ENCODE measurements around the gene PDP2.
"Not testable (repeated sequence)": the region's sequence is repeated elsewhere in the genome, so short reads cannot be mapped to it uniquely, and the experiment has no call there.

PDP2 gene

DNA sequence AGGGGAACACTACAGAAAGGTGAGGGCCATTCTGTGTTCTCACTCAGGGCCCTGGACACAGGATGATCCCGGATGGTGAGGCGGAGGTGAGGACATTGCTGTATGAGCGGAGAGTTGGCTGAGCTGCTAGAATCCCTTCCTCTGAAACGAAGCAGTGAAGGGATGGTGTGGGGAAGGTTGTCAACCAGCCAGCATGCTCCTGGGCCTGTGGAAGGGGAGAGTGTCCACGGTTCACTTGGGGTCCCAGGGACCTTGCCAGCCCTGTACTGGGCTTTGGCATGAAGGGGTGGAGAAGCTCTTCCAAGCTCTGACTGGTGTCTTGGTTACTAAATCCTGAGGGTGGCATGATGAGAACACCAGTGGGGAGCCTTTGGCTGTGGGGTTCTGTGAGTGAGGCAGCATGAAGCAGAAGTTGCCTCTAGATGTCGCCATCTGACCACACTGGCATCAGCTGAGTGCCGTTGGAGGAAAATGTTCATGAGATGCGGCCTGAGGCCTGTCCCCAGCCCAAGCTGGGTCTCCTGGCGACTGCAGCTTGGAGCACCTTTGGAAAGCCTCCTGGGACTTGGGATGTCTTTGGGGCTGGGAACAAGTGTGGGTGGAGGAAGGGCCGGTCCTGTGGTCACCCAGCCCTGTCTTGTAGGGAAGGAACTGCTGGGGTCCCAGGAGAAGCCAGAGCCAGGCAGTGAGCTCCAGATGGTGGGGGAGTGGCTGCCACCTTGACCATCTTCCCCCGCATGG is 14.8 kb downstream of the PDP2 start:
- Histone ChIP-seq H3K36me3 (ENCODE audit: control insufficient read depth, insufficient read depth, low read length) (no peaks in the 10 kb centered on the region), H3K4me3 (ENCODE audit: low read length) (no peak overlapping the region), H3K4me1 (ENCODE audit: control insufficient read depth, insufficient read depth, low read length) (peaks cover 10% of the 10 kb centered on the region), H3K27me3 (ENCODE audit: control insufficient read depth, insufficient read depth, low read length) (no peaks in the 10 kb centered on the region), H3K27ac (ENCODE audit: low read depth, low read length) (no peak overlapping the region), H3K9ac (ENCODE audit: low read length) (no peak overlapping the region)

DNA sequence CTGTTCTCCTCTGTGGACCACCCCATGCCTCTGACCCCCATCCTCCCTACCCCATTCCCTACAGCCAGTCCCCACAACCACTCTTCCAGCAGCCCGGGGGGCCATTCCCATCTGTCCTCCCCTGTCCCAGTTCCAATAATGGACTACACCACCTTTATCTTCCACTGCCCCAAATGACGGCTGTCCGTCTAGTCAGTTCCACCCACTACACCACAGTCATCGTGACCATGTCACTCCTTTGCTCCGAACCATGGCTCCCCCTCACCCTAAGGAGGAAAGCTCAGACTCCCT is 15.3 kb downstream of the PDP2 start:
- Histone ChIP-seq H3K27me3 (ENCODE audit: control insufficient read depth, insufficient read depth, low read length) (no peaks in the 10 kb centered on the region), H3K9ac (ENCODE audit: low read length) (no peak overlapping the region), H3K27ac (ENCODE audit: low read depth, low read length) (no peak overlapping the region), H3K4me1 (ENCODE audit: control insufficient read depth, insufficient read depth, low read length) (peaks cover 14% of the 10 kb centered on the region), H3K4me3 (ENCODE audit: low read length) (no peak overlapping the region), H3K36me3 (ENCODE audit: control insufficient read depth, insufficient read depth, low read length) (no peaks in the 10 kb centered on the region)

DNA sequence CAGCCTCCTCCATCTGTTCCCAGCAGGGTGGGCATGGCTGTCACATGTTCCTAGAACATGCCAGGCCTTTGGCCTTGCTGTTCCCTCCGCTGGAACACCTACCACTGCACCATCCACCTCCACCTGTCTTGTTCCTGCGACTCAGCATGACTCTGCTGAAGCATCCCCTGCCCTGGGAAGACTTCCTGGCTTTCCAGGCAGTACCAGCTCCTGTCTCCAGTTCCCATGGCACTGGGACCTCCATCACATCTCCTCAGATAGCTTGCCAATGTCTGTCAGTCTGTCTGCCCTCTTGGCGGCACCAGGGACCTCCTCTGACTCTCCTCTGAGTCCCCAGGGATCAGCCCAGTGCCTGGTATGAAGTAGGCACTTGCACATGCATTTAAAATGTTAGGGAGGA is 15.7 kb downstream of the PDP2 start:
- Histone ChIP-seq H3K36me3 (ENCODE audit: control insufficient read depth, insufficient read depth, low read length) (no peaks in the 10 kb centered on the region), H3K27me3 (ENCODE audit: control insufficient read depth, insufficient read depth, low read length) (no peaks in the 10 kb centered on the region), H3K27ac (ENCODE audit: low read depth, low read length) (no peak overlapping the region), H3K4me1 (ENCODE audit: control insufficient read depth, insufficient read depth, low read length) (peaks cover 18% of the 10 kb centered on the region), H3K9ac (ENCODE audit: low read length) (no peak overlapping the region), H3K4me3 (ENCODE audit: low read length) (no peak overlapping the region)

DNA sequence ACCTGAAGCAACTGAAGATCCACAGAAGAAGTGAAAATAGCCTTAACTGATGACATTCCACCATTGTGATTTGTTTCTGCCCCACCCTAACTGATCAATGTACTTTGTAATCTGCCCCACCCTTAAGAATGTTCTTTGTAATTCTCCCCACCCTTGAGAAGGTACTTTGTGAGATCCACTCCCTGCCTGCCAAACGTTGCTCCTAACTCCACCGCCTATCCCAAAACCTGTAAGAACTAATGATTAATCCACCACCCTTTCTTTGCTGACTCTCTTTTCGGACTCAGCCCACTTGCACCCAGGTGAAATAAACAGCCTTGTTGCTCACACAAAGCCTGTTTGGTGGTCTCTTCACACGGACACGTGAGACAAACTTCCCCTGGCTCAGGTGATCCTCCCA is 16.4 kb downstream of the PDP2 start:
- peaks cover 23% of the 10 kb centered on the region for H3K4me1 ChIP-seq (ENCODE audit: control insufficient read depth, insufficient read depth, low read length)
- H3K27ac ChIP-seq (ENCODE audit: low read depth, low read length); H3K9ac ChIP-seq (ENCODE audit: low read length); H3K4me3 ChIP-seq (ENCODE audit: low read length); H3K27me3 ChIP-seq (ENCODE audit: control insufficient read depth, insufficient read depth, low read length); H3K36me3 ChIP-seq (ENCODE audit: control insufficient read depth, insufficient read depth, low read length): not testable (repeated sequence)

DNA sequence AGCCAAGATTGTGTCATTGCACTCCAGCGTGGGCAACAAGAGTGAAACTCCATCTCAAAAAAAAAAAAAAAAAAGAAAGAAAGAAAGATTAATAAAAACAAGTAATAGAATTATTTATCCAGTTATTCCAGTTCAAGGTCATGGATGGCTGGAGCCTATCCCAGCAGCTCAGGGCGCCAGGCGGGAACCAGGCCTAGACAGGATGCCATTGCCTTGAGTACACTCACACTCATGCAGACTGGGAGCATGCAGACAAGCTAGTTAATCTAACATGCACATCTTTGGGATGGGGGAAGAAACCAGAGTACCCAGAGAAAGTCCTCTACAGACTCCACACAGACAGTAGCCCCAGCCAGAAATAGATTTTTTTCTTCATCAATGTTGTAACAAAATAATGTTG is 17.9 kb downstream of the PDP2 start:
- Histone ChIP-seq H3K36me3 (ENCODE audit: control insufficient read depth, insufficient read depth, low read length) (no peaks in the 10 kb centered on the region), H3K27ac (ENCODE audit: low read depth, low read length) (peak overlapping the region; percentile 94), H3K9ac (ENCODE audit: low read length) (no peak overlapping the region), H3K4me3 (ENCODE audit: low read length) (no peak overlapping the region), H3K27me3 (ENCODE audit: control insufficient read depth, insufficient read depth, low read length) (no peaks in the 10 kb centered on the region), H3K4me1 (ENCODE audit: control insufficient read depth, insufficient read depth, low read length) (peaks cover 30% of the 10 kb centered on the region)

DNA sequence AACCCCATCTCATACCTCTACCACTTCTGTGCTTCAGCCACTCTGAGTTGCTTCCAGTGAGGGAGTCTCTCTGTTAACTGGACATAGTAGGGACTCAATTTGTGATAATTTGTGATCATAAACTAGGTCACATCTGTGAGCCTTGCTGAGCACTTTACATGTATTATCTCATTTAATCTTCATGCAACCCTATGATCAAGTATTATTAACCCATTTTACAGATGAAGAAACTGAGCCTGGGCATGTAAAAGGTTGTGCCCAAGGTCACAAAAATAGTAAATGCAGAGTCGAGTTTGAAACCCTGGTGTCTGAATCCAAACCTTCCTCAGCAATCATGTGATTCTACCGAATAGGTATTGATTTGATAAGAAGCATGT is 18.6 kb downstream of the PDP2 start:
- H3K9ac ChIP-seq (ENCODE audit: low read length): no peak overlapping the region
- H3K4me1 ChIP-seq (ENCODE audit: control insufficient read depth, insufficient read depth, low read length): peaks cover 37% of the 10 kb centered on the region
- H3K4me3 ChIP-seq (ENCODE audit: low read length): no peak overlapping the region
- no peaks in the 10 kb centered on the region for H3K36me3 ChIP-seq (ENCODE audit: control insufficient read depth, insufficient read depth, low read length)
- H3K27me3 ChIP-seq (ENCODE audit: control insufficient read depth, insufficient read depth, low read length): no peaks in the 10 kb centered on the region
- peak overlapping the region; percentile 94 for H3K27ac ChIP-seq (ENCODE audit: low read depth, low read length)

DNA sequence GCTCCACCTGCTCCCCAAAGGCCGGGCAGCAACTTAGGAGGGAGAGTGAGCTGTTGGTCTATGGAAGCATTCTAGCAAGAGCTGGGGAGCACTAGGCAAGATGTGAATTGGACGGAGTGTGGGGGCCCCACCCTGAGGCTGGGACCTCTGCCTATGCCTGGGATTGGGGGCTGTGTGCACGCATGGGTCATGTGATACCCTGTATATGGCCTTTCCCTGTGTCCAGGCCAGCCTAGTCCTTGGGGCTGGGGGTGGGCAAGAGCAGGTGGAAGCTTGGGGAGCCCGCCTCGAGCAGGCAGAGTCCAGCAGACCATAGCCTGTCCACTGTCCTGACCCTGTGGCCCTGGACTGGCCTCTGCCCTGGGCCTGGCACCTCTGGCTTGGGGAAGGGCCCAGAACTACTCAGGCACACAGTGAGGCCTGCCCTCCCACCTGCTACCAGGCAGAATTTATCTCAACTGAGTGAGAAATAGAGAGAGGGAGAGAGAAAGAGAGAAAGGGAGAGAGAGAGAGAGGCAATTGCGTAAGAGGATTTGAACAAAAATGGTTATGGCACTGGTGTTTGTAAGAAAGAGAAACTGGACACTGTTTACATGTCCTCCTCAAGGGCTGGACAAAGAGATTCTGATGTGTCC is 19.1 kb downstream of the PDP2 start:
- Histone ChIP-seq H3K27ac (ENCODE audit: low read depth, low read length) (peak overlapping the region; percentile 94), H3K4me1 (ENCODE audit: control insufficient read depth, insufficient read depth, low read length) (peaks cover 42% of the 10 kb centered on the region), H3K9ac (ENCODE audit: low read length) (peak overlapping the region; percentile 14), H3K27me3 (ENCODE audit: control insufficient read depth, insufficient read depth, low read length) (no peaks in the 10 kb centered on the region), H3K4me3 (ENCODE audit: low read length) (no peak overlapping the region), H3K36me3 (ENCODE audit: control insufficient read depth, insufficient read depth, low read length) (no peaks in the 10 kb centered on the region)

DNA sequence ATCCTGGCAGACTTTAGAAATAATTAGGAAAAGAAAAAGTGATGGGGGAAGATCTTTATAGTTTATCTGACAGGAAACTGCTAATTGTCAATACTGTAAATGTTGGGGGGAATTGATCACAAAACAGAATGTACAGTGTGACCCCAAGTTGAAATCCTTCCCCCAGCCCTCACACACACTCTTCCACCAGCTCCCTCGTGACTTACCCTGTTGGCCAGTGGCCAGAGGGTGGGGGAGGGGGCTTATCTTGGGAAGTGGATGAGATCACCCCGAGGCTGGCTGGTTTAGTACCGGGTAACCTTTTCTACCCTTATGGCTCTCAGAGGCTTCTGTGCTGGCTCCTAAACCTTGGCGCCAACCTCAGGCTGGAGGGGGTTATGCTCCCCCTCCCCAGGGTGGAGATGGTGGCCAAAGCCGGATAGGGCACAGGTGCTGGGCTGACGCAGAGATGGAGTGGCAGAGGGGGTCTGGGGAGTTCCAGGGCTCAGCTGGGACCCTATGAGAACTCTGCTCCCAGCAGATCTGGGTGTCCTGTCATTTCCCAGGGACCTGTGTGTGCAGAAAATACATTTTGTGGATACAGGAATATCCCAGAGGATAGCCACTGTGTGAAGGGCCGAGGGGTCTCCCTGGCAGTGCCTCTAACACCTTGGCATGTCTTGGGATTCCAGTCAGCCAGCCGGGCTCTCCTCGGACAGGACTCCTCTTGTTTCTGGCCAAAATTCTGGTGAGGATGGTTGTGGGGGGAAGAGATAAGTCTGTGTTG is 19.8 kb downstream of the PDP2 start:
- H3K27me3 ChIP-seq (ENCODE audit: control insufficient read depth, insufficient read depth, low read length): no peaks in the 10 kb centered on the region
- no peak overlapping the region for H3K9ac ChIP-seq (ENCODE audit: low read length)
- H3K4me3 ChIP-seq (ENCODE audit: low read length): peak overlapping the region; percentile 3
- H3K36me3 ChIP-seq (ENCODE audit: control insufficient read depth, insufficient read depth, low read length): no peaks in the 10 kb centered on the region
- H3K4me1 ChIP-seq (ENCODE audit: control insufficient read depth, insufficient read depth, low read length): peaks cover 47% of the 10 kb centered on the region
- peak overlapping the region; percentile 94 for H3K27ac ChIP-seq (ENCODE audit: low read depth, low read length)

DNA sequence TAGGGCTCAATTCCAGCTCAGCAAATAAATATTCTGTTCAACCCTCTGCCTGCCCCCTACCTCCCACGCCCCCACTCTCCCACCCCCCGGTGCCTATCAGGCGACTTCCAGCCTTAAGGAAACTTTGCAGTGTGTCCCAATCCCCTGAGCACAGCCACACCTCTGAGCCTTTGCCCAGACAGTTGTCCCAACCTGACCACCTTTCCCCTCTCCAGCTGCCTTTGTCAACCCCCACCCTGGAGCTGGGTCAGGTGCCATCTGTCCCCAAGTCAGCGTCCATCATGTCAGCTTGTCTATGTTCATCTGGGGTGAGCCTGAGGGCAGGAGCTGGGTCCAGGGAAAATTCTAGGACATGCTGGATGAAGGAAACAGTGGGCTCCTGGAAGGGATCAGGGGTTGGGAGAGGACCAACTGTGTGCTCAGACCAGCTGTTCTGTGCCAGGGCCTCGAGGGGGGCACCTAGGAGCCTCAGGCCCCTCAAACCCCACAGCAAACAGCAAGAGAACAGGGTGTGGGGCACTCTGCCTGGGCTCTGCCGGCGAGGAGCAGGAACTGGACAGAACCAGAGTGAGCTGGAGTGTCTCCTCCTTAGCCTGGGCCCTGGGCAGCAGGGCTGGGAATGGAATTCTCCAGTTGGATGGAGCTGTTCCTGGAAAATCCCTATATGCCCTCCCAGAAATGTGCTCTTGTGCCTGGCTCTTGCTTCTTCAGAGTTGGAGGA is 20.6 kb downstream of the PDP2 start:
- H3K36me3 ChIP-seq (ENCODE audit: control insufficient read depth, insufficient read depth, low read length): no peaks in the 10 kb centered on the region
- H3K4me3 ChIP-seq (ENCODE audit: low read length): no peak overlapping the region
- H3K9ac ChIP-seq (ENCODE audit: low read length): no peak overlapping the region
- H3K4me1 ChIP-seq (ENCODE audit: control insufficient read depth, insufficient read depth, low read length): peaks cover 55% of the 10 kb centered on the region
- H3K27ac ChIP-seq (ENCODE audit: low read depth, low read length): peak overlapping the region; percentile 94
- H3K27me3 ChIP-seq (ENCODE audit: control insufficient read depth, insufficient read depth, low read length): no peaks in the 10 kb centered on the region

DNA sequence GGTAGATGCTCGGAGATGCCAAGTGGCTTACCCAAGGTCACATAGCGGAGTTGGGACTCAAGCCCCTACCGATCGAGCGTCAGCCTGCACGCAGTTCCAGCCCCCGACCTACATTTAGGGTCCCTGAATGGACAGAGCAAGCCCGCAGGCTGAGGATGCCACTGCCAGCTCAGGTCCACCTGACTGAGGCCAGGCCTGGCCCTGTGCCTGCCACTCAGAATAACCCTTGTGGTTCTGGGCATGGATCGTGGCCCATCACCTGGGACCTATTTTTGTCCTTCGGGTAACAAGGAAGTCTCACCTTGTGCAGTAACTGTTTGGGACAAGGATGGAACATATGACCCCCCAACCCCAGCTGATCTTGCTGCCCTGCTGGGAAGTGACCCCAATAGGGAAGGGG is 21.3 kb downstream of the PDP2 start:
- H3K27me3 ChIP-seq (ENCODE audit: control insufficient read depth, insufficient read depth, low read length): no peaks in the 10 kb centered on the region
- no peak overlapping the region for H3K9ac ChIP-seq (ENCODE audit: low read length)
- H3K4me1 ChIP-seq (ENCODE audit: control insufficient read depth, insufficient read depth, low read length): peaks cover 55% of the 10 kb centered on the region
- H3K27ac ChIP-seq (ENCODE audit: low read depth, low read length): peak overlapping the region; percentile 94
- no peak overlapping the region for H3K4me3 ChIP-seq (ENCODE audit: low read length)
- H3K36me3 ChIP-seq (ENCODE audit: control insufficient read depth, insufficient read depth, low read length): no peaks in the 10 kb centered on the region

DNA sequence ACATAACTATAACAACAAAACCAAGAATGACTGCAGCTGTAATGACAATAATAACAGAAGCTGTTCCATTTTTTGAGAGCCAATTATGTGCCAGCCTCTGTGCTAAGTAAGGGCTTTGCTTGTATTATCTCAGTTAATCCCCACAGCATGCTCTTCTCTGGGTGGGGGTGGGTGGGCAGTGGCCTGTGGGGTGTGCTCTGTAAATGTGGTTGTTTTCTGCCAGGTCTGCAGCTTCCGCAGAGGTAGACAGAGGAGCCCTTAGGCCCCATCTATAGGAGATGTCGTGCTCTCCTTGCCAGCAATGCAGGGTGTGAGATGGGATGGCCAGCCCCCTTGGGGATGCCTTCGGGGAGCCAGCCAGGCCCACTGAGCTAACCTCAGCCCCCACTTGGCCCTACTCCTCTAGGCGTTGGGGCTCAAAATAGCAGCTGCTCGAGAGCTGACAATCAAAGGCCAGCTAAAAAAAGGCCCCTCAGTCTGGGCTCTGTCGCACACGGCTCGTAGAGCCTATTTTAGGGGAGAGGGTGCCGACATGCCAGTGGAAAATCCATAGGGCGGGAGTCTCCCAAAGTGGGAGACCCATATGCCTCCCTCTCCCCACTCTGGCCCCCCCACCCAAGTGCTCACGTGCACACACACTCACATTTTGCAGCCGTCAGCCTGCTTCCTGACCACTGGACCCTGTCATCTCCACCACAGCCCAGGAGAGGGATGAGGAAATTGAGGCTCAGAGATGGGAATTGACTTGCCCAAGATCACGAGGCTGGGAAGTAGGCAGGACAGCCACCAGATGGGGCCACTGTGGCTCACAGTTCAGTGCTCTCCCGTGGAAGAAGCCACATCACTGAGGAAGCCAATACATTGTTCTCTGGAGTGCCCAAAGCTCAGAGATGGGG is 22.6 kb downstream of the PDP2 start:
- no peak overlapping the region for H3K9ac ChIP-seq (ENCODE audit: low read length)
- H3K4me1 ChIP-seq (ENCODE audit: control insufficient read depth, insufficient read depth, low read length): peaks cover 55% of the 10 kb centered on the region
- H3K27ac ChIP-seq (ENCODE audit: low read depth, low read length): peak overlapping the region; percentile 94
- no peaks in the 10 kb centered on the region for H3K36me3 ChIP-seq (ENCODE audit: control insufficient read depth, insufficient read depth, low read length)
- no peaks in the 10 kb centered on the region for H3K27me3 ChIP-seq (ENCODE audit: control insufficient read depth, insufficient read depth, low read length)
- H3K4me3 ChIP-seq (ENCODE audit: low read length): no peak overlapping the region
